GM12878 (cell line): ENCODE data around the gene AFF1. TPM values are rescaled to one million over a fixed set of nuclear protein-coding genes. Genes with fewer than 3 reads are reported as not detected.

Experiments
- ATAC-seq: fragments of 200-7000 bp; cut with Tn5 transposase; 3 replicates; pipeline ENCODE4 v1.9.1; 2020; ENCODE audit warnings: mild to moderate bottlenecking, moderate library complexity
- BruUV-seq: library from RNA; stranded (reverse); fragments of 400-500 nt; replicated peaks from 2 replicates; lab custom pipeline; 2021; lab: Mats Ljungman, UMichigan
- CTCF ChIA-PET: fragments of 300-600 bp; sonication (Branson Sonifier 250); formaldehyde crosslinking; extraction: SDS; loops from one replicate; lab custom pipeline; 2021; ENCODE audit warnings: inconsistent platforms; lab: Yijun Ruan, JAX
- POLR2A ChIA-PET: fragments of 350-600 bp; formaldehyde crosslinking; extraction: SDS; loops from one replicate; lab custom pipeline; 2021; ENCODE audit warnings: inconsistent platforms; lab: Charles Lee
- RAD21 ChIA-PET: fragments of 300-600 bp; sonication (Branson Sonifier 250); formaldehyde crosslinking; loops from one replicate; lab custom pipeline; 2023; ENCODE audit warnings: antibody characterized with exemption; ENCODE audit not compliant: unreplicated experiment; lab: Charles Lee
- SMC1A ChIA-PET: fragments of 300-600 bp; sonication (Branson Sonifier 250); formaldehyde crosslinking; loops from one replicate; lab custom pipeline; 2023; ENCODE audit not compliant: unreplicated experiment, uncharacterized antibody; lab: Charles Lee
- DNase-seq: peaks from one replicate; pipeline ENCODE4 v3.0.0-alpha.2; 2011; ENCODE audit warnings: low read depth, low spot score
- FAIRE-seq: peaks from 3 replicates; lab custom pipeline; 2011; peaks lifted over from hg19 to GRCh38; lab: Jason Lieb, UNC
- H2AFZ ChIP-seq: 2 replicates; pipeline ENCODE4 v1.6.0; 2011; ENCODE audit warnings: low read depth, low read length, control low read depth; ENCODE audit not compliant: control insufficient read depth
- H3K27ac ChIP-seq: 2 replicates; pipeline ENCODE4 v1.5.1; 2011; ENCODE audit warnings: control low read depth; ENCODE audit not compliant: control insufficient read depth, insufficient read depth
- H3K27me3 ChIP-seq, 2 experiments: replicated peaks in 1 of 2; 2 replicates each; pipeline versions ENCODE4 v1.6.0 to v1.6.1; 2011; ENCODE audit warnings: low read length in 1 of 2; ENCODE audit not compliant: control insufficient read depth in 2 of 2, insufficient read depth in 2 of 2
- H3K36me3 ChIP-seq, 2 experiments: 2 replicates each; pipeline ENCODE4 v1.5.1; 2011; ENCODE audit warnings: low read length in 1 of 2; ENCODE audit not compliant: control insufficient read depth in 2 of 2, insufficient read depth in 2 of 2
- H3K4me1 ChIP-seq: 2 replicates; pipeline ENCODE4 v1.6.1; 2011; ENCODE audit warnings: mild to moderate bottlenecking, low read length, moderate library complexity, mixed read lengths; ENCODE audit not compliant: control insufficient read depth, insufficient read depth
- H3K4me2 ChIP-seq: 2 replicates; pipeline ENCODE4 v1.6.0; 2011; ENCODE audit warnings: control low read depth; ENCODE audit not compliant: control insufficient read depth, insufficient read depth
- H3K4me3 ChIP-seq: fragments of 200-600 bp; sonication (generic); 2 replicates; pipeline ENCODE4 v1.5.1; 2016
- H3K79me2 ChIP-seq: 2 replicates; pipeline ENCODE4 v1.6.0; 2011; ENCODE audit warnings: low read length; ENCODE audit not compliant: control insufficient read depth, insufficient read depth
- H3K9ac ChIP-seq: 2 replicates; pipeline ENCODE4 v1.8.0; 2011; ENCODE audit warnings: low read length, control low read depth, mixed read lengths; ENCODE audit not compliant: control insufficient read depth, insufficient read depth
- H3K9me3 ChIP-seq: replicated peaks from 3 replicates; pipeline ENCODE4 v1.5.1; 2011; ENCODE audit warnings: mild to moderate bottlenecking, low read length; ENCODE audit not compliant: control insufficient read depth, insufficient read depth
- H4K20me1 ChIP-seq: 2 replicates; pipeline ENCODE4 v1.6.0; 2011; ENCODE audit not compliant: control insufficient read depth, insufficient read depth
- POLR2AphosphoS5 ChIP-seq: IDR thresholded peaks from 2 replicates; pipeline ENCODE4 v1.6.1; 2011; ENCODE audit warnings: mild to moderate bottlenecking, low read length, inconsistent platforms
- ZBTB40 ChIP-seq: fragments of 450-650 bp; IDR thresholded peaks from 2 replicates; pipeline ENCODE4 v1.6.1; 2016; ENCODE audit warnings: mild to moderate bottlenecking, moderate library complexity, borderline replicate concordance
- WGBS: methylation state at CpG from one replicate; pipeline ENCODE4 v1.1.6; 2016; ENCODE audit warnings: low lambda C conversion rate; ENCODE audit not compliant: insufficient replicate concordance, insufficient coverage; ENCODE audit errors: missing lambda C conversion rate; 5-methylcytosine and 5-hydroxymethylcytosine counted together
- in situ Hi-C: fragments of 300-500 bp; cut with MboI; formaldehyde crosslinking; loops from 9 replicates; pipeline ENCODE4 v1.14.3; 2018; ENCODE audit warnings: mixed read lengths
- intact Hi-C: fragments of 100-400 bp; cut with micrococcal nuclease; formaldehyde crosslinking; loops from one replicate; pipeline ENCODE4 v1.14.2; 2022; ENCODE audit not compliant: unreplicated experiment
- polyA plus RNA-seq, 11 experiments: library from polyadenylated mRNA; depleted of rRNA in 4 of 11; unstranded in 6 of 11; stranded (reverse) in 5 of 11; fragments of >200 nt; fragmentation: Nextera tagmentation in 4 of 11; fragmentation: Illumina TruSeq in 1 of 11; extraction: Ambion mirVana in 4 of 11; extraction: Trizol in 1 of 11; gene quantifications; 1 replicate in 1 of 11; 2 replicates in 10 of 11; pipeline versions ENCODE4 v1.2.1 to v1.2.3, GENCODE V29; 2011 to 2016; ENCODE audit warnings: inconsistent platforms in 2 of 11, missing spikeins in 2 of 11, low read depth in 1 of 11
- total RNA-seq, 4 experiments: library from RNA; depleted of rRNA in 3 of 4; stranded (reverse); fragments of >200 nt in 3 of 4; fragmentation: Illumina TruSeq in 1 of 4; extraction: Trizol in 1 of 4; gene quantifications; 2 replicates each; pipeline versions ENCODE4 v1.2.1 to v1.2.3, GENCODE V29; 2013 to 2021

Gene AFF1
- total and polyA plus RNA-seq, 10 of the 15 experiments (the other 5 are each of a cell fraction or from before 2014, with no cell fraction given): 3.5 to 56.1 (median 21.5) TPM

GRCh38 chr4:87120411-87121162 is 185.8 kb downstream of the AFF1 start:
- H3K36me3 ChIP-seq: peaks cover 8 to 52% of the 10 kb centered on the region in 2 experiments
- no peaks in the 10 kb centered on the region for H3K9me3 ChIP-seq
- no peak overlapping the region for H3K27ac ChIP-seq
- no peak overlapping the region for H3K4me3 ChIP-seq
- no peak overlapping the region for H2AFZ ChIP-seq
- intact Hi-C loops (no loop called here), in situ Hi-C loops (no loop called here)
- ATAC-seq (no peak), FAIRE-seq (no peak), DNase-seq (no peak)
- TF ChIP-seq POLR2AphosphoS5 (0 out of 2 replicates have a peak, but pooled peaks have one; percentile 44), ZBTB40 (no peak)
- no peak overlapping the region for H3K4me2 ChIP-seq
- H3K9ac ChIP-seq: no peak overlapping the region
- ChIA-PET RAD21 (interaction anchor here (0.6 to 2.0 kb wide), 2 partner anchors 99 to 198 kb away, joined by 4 to 7 read pairs; no protein-coding TSS in a partner anchor), POLR2A (interaction anchor here (0.6 to 1.0 kb wide), 2 partner anchors 198 to 201 kb away, joined by 3 to 4 read pairs; no protein-coding TSS in a partner anchor), CTCF (interaction anchor here (1.7 to 4.6 kb wide), 4 partner anchors 14 to 199 kb away, joined by 4 to 21 read pairs (median 7); no protein-coding TSS in a partner anchor), SMC1A (interaction anchor here (1.2 to 2.5 kb wide), 2 partner anchors 15 to 198 kb away, joined by 3 to 15 read pairs; no protein-coding TSS in a partner anchor)
- no TSS peak for BruUV-seq
- H3K27me3 ChIP-seq: no peaks in the 10 kb centered on the region
- no peaks in the 10 kb centered on the region; the same call in 1 of the 2 replicates for H3K4me1 ChIP-seq
- WGBS: 93% methylated on average over 15 of the region's 18 CpGs
- H3K79me2 ChIP-seq: peaks cover 15% of the 10 kb centered on the region
- no peaks in the 10 kb centered on the region; the same call in 1 of the 2 replicates for H4K20me1 ChIP-seq
